Upper lobe of right lung (tissue), 1 donor: ENCODE measurements around the gene OBI1. TPM values are rescaled to one million over a fixed set of nuclear protein-coding genes. Genes with fewer than 3 reads are reported as not detected.

Source experiments
- ATAC-seq: fragments of 200-7000 bp; cut with Tn5 transposase; one replicate; pipeline ENCODE4 v1.9.1; 2020; ENCODE audit warnings: mild to moderate bottlenecking, moderate library complexity
- DNase-seq: peaks from one replicate; pipeline ENCODE4 v3.0.0-alpha.2; 2020
- H3K27ac ChIP-seq: fragments of 200-600 bp; one replicate; pipeline ENCODE4 v1.8.0; 2022
- H3K27me3 ChIP-seq: fragments of 200-600 bp; one replicate; pipeline ENCODE4 v1.8.0; 2022; ENCODE audit warnings: mild to moderate bottlenecking
- H3K36me3 ChIP-seq: fragments of 200-600 bp; one replicate; pipeline ENCODE4 v1.8.0; 2022
- H3K4me1 ChIP-seq: fragments of 200-600 bp; one replicate; pipeline ENCODE4 v1.8.0; 2022
- H3K4me3 ChIP-seq: fragments of 200-600 bp; one replicate; pipeline ENCODE4 v1.8.0; 2022; ENCODE audit warnings: mild to moderate bottlenecking
- H3K9me3 ChIP-seq: fragments of 200-600 bp; one replicate; pipeline ENCODE4 v1.8.0; 2022
- intact Hi-C: fragments of 100-400 bp; cut with DNase I; formaldehyde crosslinking; loops from one replicate; pipeline ENCODE4 v1.11.0; 2022
- total RNA-seq: library from RNA; stranded (reverse); fragmentation: NEBNext Ultra II Directional; extraction: Animal tissue kit (Norgen Biotek cat#: 25700); gene quantifications from one replicate; pipeline ENCODE4 v1.2.1, GENCODE V29; 2021
- TF ChIP-seq, protein P1 (sequence below): fragments of 200-600 bp; IDR thresholded peaks from one replicate; pipeline ENCODE4 v1.8.0; 2022; ENCODE audit warnings: antibody characterized with exemption
- donor health status: DM: no; HTN: yes; CAD: no; lungs with severe emphysema.

OBI1 gene
- total RNA-seq, 1 donor from 2014 or later: 9.3 TPM

DNA sequence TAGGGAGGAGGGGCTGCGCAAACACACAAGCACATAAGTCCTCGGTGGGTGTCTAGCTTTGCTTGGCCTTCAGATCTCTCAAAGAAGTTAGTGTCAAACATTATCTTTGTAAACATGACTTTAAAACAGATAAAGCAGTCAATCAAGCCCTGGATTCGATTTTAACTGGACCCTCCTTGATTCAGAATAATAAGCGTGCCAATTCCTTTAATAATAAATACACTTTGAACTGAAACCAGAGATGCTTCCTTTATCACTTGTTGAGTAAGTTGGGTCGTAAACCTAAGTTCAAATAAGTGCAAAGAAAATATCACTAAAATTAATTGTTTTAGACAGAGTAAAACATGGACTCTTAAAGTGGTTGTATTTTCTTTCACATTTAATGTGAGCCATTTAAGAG, 86.5 kb downstream of the OBI1 start:
- no peaks in the 10 kb centered on the region for H3K36me3 ChIP-seq
- TF ChIP-seq, protein P1, sequence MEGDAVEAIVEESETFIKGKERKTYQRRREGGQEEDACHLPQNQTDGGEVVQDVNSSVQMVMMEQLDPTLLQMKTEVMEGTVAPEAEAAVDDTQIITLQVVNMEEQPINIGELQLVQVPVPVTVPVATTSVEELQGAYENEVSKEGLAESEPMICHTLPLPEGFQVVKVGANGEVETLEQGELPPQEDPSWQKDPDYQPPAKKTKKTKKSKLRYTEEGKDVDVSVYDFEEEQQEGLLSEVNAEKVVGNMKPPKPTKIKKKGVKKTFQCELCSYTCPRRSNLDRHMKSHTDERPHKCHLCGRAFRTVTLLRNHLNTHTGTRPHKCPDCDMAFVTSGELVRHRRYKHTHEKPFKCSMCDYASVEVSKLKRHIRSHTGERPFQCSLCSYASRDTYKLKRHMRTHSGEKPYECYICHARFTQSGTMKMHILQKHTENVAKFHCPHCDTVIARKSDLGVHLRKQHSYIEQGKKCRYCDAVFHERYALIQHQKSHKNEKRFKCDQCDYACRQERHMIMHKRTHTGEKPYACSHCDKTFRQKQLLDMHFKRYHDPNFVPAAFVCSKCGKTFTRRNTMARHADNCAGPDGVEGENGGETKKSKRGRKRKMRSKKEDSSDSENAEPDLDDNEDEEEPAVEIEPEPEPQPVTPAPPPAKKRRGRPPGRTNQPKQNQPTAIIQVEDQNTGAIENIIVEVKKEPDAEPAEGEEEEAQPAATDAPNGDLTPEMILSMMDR: no peak
- no peaks in the 10 kb centered on the region for H3K9me3 ChIP-seq
- peaks cover 4% of the 10 kb centered on the region for H3K27me3 ChIP-seq
- intact Hi-C loops: no loop called here
- no peaks in the 10 kb centered on the region for H3K4me1 ChIP-seq
- no peak overlapping the region for H3K4me3 ChIP-seq
- DNase-seq (no peak), ATAC-seq (no peak)
- H3K27ac ChIP-seq: no peak overlapping the region

- no peaks in the 10 kb centered on the region for H3K4me1 ChIP-seq
- peaks cover 9% of the 10 kb centered on the region for H3K27me3 ChIP-seq
- no peak overlapping the region for H3K27ac ChIP-seq
- no peak overlapping the region for H3K4me3 ChIP-seq
- DNase-seq: no peak
- H3K36me3 ChIP-seq: no peaks in the 10 kb centered on the region
- no peak for ATAC-seq
- H3K9me3 ChIP-seq: no peaks in the 10 kb centered on the region
- intact Hi-C loops: no loop called here
- TF ChIP-seq, protein P1: no peak
Observed at GRCh38 chr13:78569029-78569428, 89.9 kb downstream of the OBI1 start.

- intact Hi-C loops: no loop called here
- Histone ChIP-seq H3K9me3 (no peaks in the 10 kb centered on the region), H3K4me3 (no peak overlapping the region), H3K27me3 (peaks cover 9% of the 10 kb centered on the region), H3K36me3 (no peaks in the 10 kb centered on the region), H3K27ac (no peak overlapping the region), H3K4me1 (no peaks in the 10 kb centered on the region)
- DNase-seq (no peak), ATAC-seq (no peak)
- TF ChIP-seq, protein P1: no peak
Observed at GRCh38 chr13:78566631-78567030, 92.3 kb downstream of the OBI1 start.

Other genes starting within 250 kb of the OBI1 start
- not detected for gene POU4F1, start 55.6 kb downstream of the OBI1 start, total RNA-seq